ENCODE measurements around the gene COL24A1.

GRCh38 chr1:85734931-85735330 lies 421.6 kb downstream of the COL24A1 start:
- TF ChIP-seq, protein P1, sequence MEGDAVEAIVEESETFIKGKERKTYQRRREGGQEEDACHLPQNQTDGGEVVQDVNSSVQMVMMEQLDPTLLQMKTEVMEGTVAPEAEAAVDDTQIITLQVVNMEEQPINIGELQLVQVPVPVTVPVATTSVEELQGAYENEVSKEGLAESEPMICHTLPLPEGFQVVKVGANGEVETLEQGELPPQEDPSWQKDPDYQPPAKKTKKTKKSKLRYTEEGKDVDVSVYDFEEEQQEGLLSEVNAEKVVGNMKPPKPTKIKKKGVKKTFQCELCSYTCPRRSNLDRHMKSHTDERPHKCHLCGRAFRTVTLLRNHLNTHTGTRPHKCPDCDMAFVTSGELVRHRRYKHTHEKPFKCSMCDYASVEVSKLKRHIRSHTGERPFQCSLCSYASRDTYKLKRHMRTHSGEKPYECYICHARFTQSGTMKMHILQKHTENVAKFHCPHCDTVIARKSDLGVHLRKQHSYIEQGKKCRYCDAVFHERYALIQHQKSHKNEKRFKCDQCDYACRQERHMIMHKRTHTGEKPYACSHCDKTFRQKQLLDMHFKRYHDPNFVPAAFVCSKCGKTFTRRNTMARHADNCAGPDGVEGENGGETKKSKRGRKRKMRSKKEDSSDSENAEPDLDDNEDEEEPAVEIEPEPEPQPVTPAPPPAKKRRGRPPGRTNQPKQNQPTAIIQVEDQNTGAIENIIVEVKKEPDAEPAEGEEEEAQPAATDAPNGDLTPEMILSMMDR (IDR thresholded peaks at IDR 0.05; ENCODE audit: low read length), result no peak
- TF ChIP-seq EZH2 (IDR thresholded peaks at IDR 0.05; ENCODE audit: borderline replicate concordance, low read length), result no peak

All from OCI-LY1 (cell line).